NCI-H1092 treated with DMSO at 0.1 percent for 48 hours (cell line): ENCODE data around the gene CELA3B.
"Not testable (repeated sequence)": the region's sequence is repeated elsewhere in the genome, so short reads cannot be mapped to it uniquely, and the experiment has no call there.

Experiments used
- DNase-seq: peaks from one replicate; lab custom pipeline; 2025; lab: John Stamatoyannopoulos, UW

The CELA3B gene

DNA sequence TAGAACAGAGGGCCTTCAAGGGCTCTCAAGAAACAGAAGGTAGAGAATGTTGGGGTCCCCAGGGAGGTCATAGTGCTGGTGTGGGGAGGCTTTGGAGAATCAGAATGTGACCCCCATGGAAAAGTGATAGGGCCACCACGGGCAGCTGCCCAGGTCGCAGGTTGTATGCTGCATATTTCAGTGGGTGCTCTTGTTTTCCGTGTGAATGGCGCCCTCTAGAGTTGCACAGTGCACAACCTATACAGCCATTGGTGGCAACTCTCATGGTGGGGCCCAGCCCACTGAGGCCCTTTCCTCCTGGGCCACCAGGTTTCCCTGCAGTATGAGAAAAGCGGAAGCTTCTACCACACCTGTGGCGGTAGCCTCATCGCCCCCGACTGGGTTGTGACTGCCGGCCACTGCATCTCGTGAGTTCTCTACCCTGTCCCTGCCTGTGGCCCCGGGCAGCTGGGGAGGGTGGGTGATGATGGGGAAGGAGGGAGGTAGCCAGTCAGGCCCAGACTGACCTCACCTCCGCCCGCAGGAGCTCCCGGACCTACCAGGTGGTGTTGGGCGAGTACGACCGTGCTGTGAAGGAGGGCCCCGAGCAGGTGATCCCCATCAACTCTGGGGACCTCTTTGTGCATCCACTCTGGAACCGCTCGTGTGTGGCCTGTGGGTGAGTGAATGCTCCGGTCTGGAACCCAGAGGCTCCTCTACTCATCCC, 3.8 kb downstream of the CELA3B start:
- not testable (repeated sequence) for DNase-seq

DNA sequence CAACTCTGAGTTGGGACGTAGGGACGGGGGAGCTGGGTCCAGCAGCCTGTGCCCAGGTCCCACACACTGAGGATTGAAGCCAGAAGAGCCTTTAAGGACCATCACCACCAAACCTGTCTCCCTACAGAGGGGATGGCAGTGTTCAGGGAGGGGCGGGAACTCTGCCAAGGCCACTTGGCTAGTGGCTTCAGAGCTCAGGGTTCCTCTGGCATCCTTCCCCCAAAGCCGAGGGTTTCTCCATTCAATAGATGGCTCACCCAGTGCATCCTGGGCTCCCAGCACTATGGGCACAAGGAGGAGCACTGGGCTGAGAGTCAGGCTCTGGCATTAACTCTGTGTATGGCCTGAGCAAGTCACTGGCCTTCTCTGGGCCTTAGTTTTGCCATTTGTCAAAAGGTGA, 4.4 kb downstream of the CELA3B start:
- not testable (repeated sequence) for DNase-seq

DNA sequence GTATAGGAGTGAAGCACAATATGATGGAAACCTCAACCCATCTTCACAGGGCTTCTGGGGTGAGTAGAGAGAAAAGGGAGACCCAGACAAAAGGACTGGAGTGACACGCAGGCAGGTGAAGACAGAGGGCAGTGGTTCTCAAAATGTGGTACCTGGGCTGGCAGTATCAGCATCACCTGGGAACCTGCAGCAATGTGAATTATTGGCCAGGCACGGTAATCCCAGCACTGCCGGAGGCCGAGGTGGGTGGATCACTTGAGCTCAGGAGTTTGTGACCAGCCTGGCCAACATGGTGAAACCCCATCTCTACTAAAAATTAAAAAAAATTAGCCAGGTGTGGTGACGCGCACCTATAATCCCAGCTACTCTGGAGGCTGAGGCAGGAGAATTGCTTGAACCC, 5.3 kb downstream of the CELA3B start:
- DNase-seq, result not testable (repeated sequence)

DNA sequence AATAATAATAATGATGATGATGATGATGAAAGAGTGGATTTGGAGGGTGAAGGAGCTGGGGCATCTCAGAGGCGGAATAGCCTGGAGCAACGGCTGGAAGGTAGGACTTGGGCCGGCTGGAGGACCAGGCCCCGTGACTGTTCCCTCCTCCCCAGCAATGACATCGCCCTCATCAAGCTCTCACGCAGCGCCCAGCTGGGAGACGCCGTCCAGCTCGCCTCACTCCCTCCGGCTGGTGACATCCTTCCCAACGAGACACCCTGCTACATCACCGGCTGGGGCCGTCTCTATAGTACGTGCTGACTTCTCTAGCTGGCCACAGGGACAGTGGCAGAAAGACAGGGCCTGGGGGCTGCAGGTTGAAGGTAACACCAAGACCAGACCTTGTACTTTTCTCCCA, 6.7 kb downstream of the CELA3B start:
- not testable (repeated sequence) for DNase-seq

DNA sequence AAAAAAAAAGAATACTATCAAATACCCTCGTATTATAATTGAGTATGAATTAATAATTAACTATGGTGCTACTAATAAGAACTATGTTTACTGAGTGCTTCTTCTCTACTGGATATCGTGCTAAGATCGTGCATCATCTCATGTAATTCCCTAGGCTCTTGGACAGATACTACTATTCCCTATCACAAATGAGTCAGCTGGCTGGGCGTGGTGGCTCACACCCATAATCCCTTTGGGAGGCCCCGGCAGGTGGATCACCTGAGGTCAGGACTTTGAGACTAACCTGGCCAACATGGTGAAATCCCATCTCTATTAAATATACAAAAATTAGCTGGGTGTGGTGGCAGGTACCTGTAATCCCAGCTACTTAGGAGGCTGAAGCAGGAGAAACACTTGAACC, 9.1 kb downstream of the CELA3B start:
- not testable (repeated sequence) for DNase-seq

DNA sequence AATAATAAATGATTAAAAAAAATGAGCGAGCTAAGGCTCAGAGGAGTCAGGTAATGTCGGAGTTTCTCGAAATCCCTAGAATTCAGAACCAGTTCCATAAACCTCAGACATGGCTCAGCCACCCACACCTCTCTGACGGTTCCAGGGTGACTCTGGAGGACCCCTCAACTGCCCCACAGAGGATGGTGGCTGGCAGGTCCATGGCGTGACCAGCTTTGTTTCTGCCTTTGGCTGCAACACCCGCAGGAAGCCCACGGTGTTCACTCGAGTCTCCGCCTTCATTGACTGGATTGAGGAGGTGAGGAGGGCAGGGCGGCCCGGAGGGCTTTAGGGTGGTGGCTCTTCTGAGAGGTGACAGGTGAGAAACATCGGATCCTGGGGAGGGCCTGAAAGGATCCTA, 9.6 kb downstream of the CELA3B start:
- not testable (repeated sequence) for DNase-seq

DNA sequence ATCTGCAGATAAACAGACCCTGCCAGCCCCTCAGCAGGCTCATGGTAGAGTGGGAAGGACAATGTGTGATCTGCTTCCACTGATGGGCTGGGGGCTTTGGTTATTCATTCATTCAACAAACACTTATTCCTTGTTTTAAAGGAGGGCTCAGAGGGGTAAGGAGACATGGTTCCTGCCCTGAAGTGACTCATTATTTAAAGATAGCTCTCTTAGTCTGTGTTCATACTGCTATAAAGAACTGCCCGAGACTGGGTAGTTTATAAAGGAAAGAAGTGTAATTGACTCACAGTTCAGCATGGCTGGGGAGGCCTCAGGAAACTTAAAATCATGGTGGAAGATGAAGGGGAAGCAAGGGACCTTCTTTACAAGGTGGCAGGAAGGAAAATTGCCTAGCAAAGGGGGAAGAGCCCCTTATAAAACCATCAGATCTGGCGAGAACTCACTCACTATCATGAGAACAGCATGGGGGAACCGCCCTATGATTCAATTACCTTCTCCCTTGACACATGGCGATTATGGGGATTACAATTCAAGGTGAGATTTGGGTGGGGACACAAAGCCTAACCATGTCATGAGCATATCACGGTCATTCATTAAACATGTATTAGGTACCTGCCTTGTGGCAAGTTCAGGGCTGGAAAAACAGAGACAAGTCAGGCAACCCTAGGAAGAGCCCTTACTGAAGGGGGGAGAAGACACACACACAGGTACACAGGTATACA, 13.0 kb downstream of the CELA3B start:
- not testable (repeated sequence) for DNase-seq

DNA sequence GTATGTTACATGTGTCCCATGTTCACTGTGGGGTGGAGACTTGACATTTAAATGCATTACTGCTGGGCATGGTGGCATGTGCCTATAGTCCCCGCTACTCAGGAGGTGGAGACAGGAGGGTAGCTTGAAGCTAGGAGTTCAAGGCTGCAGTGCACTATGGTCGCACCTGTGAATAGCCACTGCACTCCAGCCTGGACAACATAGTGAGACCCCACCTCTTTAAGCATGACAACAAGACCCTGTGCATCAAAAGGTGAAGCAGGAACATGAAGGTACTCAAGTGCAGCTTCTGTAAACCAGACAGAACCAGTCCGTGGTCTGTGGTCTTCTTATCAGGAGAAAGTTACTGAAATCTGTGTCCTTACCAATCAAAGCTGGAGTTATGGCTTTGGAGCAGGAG, 15.4 kb downstream of the CELA3B start:
- not testable (repeated sequence) for DNase-seq

DNA sequence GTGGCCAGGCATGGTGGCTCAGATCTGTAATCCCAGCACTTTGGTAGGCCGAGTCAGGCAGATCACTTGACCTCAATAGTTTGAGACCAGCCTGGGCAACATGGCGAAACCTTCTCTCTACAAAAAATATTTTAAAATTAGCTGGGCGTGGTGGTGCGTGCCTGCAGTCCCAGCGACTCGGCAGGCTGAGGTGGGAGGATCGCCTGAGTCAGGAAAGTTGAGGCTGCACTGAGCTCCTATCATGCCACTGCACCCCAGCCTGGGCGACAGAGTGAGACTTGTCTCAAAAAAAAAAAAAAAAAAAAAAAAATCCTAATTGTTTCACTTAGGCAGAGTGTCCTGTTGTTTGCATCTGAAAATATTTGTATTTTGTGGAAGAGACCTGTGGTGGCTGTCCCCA, 17.9 kb downstream of the CELA3B start:
- not testable (repeated sequence) for DNase-seq

DNA sequence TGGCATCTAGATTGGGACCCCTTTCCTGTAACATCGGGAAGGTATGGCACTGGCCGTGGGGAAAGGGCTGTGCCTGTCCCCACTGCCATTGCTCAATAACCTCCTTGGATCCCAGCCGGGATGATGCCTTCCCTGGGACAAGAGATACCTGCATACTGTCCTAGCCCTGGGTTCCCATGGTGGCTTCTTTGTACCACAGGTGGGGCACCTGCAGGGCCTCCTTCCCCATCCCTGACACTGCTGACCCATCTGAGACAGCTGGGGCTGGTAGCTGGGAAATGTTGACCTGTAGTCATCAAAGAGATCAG, 19.8 kb downstream of the CELA3B start:
- DNase-seq, result not testable (repeated sequence)

DNA sequence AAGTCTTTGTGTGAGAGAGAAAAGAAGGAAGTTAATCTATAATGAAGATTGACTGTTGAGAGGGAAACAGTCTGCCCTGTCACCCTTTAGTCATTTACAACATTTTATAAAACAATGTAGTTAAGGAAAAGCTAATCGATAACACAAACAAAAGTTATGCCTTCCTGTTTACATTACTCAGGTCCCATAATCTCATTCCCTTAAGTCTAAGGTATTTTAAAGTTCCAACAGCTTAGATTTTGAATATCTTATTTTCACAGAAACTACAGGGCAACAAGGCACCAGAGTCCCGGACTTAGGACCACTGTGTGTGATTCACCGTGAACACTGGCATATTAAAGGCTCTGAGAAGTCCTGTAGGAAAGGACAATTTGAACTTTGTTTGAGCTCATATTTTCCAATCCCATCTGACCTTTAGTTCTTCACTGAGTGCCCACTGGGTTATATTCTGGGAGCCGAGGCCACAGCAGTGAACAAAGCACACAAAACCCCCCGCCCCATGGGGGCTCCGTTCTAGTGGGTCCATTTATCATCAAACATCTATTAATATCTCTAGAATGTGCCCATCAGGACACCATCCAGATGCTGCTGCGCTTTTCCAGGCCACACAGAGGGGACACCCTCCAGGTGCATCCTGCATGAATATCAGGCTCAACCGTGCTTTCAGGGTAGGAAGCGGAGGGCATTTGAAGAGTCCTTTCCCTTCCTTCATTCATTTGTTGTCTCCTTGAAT, 21.2 kb downstream of the CELA3B start:
- not testable (repeated sequence) for DNase-seq

DNA sequence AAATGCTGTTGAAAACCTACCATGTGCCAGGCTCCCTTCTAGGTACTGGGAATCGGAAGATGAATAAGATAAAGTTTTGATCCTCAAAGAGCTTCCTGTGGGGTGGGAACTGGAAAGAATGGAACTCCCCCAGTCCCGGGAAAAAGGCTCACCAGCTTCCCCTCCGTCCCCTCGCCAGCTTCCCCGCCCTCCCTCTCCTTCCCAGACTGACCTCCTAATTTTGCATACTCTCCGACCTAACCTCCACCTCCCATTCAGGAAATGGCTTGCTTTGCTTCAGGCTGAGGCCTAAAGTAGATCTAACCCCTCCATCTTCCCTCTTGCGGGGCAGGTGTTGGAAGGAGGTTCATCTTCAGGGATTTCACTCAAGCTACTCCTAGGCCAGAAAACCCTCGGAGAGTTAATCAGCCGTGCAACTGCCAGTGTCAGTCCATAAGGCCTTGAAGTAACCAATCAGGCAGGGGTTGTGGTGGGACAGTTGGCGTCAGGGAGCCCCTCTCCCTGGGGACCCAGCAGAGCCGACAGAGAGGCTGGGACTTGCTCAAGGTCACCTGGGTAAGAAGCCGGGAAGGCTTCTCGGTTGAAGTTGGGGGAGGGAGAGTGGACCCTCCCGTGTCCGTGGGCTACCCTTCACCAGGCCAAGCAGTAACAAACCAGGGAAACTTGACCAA, 21.9 kb downstream of the CELA3B start:
- DNase-seq, result not testable (repeated sequence)

DNA sequence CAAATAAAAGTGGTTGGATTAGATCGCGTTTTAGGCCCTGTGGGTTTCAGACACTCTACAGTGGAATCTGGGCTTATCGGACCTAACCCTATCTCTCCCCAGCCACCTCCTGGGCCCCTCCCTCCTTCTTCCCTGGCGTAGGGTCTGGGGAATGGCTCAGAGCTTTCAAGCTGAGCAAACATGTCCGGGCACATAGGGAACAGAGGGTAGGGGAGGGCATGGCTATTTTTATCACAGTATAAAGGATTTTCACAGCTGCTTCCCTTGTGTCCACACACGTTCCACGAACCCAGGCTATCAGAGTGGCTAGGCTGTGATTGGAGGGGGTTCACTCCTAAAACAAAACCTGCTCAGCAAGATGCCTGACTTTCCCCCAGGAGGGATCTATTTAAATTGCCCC, 22.8 kb downstream of the CELA3B start:
- DNase-seq, result peak; percentile 20

DNA sequence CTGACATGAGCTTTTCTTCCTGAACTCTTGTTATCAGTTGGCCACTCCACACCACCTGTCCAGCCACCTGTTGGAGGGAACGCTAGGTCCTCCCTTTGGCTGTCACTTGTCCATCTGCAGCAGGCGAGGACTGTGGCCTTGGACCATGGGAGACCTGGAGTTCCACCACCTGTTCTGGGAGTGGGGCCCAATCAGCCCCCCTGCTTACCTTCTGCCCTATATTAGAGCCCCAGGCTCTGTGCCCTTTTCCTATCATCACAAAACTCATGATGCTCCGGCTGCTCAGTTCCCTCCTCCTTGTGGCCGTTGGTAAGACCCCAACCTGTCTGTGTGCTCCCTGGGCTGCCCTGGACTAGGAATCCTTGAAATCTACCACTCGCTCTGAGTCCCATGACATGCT, 24.6 kb downstream of the CELA3B start, which contains the start of gene CELA3A:
CELA3A (plus strand) TSS at position 249 of the 400 bp plus-strand sequence; CDS start at position 267, 18 bp downstream.
- DNase-seq, result no peak

DNA sequence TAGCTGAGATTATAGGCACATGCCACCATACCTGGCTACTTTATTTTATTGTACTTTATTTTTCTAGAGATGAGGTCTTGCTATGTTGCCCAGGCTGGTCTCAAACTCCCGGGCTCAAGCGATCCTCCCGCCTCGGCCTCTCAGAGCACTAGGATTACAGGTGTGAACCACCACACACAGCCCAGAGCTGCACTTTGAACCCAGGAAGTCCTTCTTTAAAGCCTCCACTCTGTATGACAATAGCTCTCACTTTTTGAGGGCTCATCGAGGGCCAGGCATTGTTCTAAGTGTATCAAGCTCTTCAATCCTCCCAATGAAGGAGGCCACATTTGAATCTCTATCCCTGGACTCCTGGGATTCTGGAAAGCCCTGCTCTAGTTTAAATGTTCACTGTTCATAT, 25.6 kb downstream of the CELA3B start:
- not testable (repeated sequence) for DNase-seq

DNA sequence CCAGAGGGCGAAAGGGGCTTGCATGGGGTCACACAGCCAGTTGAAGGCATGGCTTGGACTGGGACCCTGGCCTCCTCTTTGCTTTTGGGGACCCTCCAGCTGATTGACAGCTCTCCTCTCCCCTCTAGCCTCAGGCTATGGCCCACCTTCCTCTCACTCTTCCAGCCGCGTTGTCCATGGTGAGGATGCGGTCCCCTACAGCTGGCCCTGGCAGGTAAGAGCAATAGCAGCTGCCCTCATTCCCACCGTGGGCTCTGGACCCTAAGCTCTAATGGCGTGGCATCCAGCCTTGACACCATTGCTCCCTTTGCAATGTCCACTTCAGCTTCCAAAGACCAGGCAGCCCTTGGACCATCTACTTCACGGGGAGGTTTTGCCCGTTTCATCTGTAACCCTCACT, 26.1 kb downstream of the CELA3B start:
- not testable (repeated sequence) for DNase-seq

DNA sequence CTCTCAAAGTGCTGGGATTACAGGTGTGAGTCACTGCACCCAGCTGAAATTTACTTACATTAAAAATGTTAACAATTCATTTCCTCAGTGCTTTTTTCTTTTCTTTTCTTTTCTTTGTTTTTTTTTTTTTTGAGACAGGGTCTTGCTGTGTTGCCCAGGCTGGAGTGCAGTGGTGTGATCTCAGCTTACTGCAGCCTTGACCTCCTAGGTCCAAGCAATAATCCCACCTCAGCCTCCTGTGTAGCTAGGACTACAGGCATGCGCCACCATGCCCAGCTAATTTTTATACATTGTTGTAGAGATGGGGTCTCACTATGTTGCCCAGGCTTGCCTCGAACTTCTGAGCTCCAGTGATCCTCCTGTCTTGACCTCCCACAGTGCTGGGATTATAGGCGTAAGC, 27.1 kb downstream of the CELA3B start:
- not testable (repeated sequence) for DNase-seq

DNA sequence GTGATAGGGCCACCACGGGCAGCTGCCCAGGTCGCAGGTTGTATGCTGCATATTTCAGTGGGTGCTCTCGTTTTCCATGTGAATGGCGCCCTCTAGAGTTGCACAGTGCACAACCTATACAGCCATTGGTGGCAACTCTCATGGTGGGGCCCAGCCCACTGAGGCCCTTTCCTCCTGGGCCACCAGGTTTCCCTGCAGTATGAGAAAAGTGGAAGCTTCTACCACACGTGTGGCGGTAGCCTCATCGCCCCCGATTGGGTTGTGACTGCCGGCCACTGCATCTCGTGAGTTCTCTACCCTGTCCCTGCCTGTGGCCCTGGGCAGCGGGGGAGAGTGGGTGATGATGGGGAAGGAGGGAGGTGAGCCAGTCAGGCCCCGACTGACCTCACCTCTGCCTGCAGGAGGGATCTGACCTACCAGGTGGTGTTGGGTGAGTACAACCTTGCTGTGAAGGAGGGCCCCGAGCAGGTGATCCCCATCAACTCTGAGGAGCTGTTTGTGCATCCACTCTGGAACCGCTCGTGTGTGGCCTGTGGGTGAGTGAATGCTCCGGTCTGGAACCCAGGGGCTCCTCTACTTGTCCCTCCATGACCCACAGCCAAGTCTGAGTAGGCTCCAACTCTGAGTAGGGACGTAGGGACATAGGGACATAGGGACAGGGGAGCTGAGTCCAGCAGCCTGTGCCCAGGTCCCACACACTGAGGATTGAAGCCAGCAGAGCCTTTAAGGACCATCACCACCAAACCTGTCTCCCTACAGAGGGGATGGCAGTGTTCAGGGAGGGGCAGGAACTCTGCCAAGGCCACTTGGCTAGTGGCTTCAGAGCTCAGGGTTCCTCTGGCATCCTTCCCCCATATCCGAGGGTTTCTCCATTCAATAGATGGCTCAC, 28.7 kb downstream of the CELA3B start:
- DNase-seq, result peak; percentile 37

DNA sequence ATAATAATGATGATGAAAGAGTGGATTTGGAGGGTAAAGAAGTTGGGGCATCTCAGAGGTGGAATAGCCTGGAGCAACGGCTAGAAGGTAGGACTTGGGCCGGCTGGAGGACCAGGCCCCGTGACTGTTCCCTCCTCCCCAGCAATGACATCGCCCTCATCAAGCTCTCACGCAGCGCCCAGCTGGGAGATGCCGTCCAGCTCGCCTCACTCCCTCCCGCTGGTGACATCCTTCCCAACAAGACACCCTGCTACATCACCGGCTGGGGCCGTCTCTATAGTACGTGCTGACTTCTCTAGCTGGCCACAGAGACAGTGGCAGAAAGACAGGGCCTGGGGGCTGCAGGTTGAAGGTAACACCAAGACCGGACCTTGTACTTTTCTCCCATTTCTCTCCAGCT, 29.9 kb downstream of the CELA3B start:
- DNase-seq, result not testable (repeated sequence)

DNA sequence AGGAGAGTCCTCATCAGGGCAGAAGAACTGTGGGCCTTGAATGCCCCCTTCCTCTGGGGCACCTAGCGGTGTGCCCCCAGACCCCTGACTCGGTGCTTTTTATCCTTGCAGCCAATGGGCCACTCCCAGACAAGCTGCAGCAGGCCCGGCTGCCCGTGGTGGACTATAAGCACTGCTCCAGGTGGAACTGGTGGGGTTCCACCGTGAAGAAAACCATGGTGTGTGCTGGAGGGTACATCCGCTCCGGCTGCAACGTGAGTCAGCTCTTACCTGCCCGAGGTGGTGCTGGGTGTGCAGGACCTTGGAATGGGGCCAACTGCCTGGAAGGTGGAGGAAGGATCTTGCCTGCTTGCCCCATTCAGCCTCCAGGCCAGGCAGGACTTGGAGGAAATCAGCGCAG, 30.4 kb downstream of the CELA3B start:
- not testable (repeated sequence) for DNase-seq

DNA sequence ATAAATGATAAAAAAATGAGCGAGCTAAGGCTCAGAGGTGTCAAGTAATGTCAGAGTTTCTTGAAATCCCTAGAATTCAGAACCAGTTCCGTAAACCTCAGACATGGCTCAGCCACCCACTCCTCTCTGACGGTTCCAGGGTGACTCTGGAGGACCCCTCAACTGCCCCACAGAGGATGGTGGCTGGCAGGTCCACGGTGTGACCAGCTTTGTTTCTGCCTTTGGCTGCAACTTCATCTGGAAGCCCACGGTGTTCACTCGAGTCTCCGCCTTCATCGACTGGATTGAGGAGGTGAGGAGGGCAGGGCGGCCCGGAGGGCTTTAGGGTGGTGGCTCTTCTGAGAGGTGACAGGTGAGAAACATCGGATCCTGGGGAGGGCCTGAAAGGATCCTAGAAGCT, 32.7 kb downstream of the CELA3B start:
- DNase-seq, result not testable (repeated sequence)
